HEK293 (cell line): ENCODE results near the gene CHST3.

Experiments
- BCL11A ChIP-seq: fragments of 450-650 bp; formaldehyde crosslinking; IDR thresholded peaks from 2 replicates; pipeline ENCODE4 v1.5.1; 2016; ENCODE audit warnings: low read depth, missing biosample characterization, missing genetic modification characterization
- EGR2 ChIP-seq: fragments of 450-650 bp; formaldehyde crosslinking; IDR thresholded peaks from 2 replicates; pipeline ENCODE4 v1.5.1; 2016; ENCODE audit warnings: low read depth, missing biosample characterization, missing genetic modification characterization
- HOXD13 ChIP-seq: sonication (generic); formaldehyde crosslinking; IDR thresholded peaks from 2 replicates; pipeline ENCODE4 v1.8.0; 2022; ENCODE audit warnings: missing genetic modification reagents, borderline replicate concordance
- IKZF3 ChIP-seq: fragments of 450-650 bp; IDR thresholded peaks from 2 replicates; pipeline ENCODE4 v1.5.0; 2018; ENCODE audit warnings: missing biosample characterization, mild to moderate bottlenecking, missing genetic modification characterization, moderate library complexity
- KLF1 ChIP-seq: fragments of 450-650 bp; formaldehyde crosslinking; IDR thresholded peaks from 2 replicates; pipeline ENCODE4 v1.5.1; 2016; ENCODE audit warnings: missing biosample characterization, missing genetic modification characterization
- KLF10 ChIP-seq: fragments of 450-650 bp; IDR thresholded peaks from 2 replicates; pipeline ENCODE4 v1.5.1; 2018; ENCODE audit warnings: missing biosample characterization, mild to moderate bottlenecking, missing genetic modification characterization
- SP2 ChIP-seq: fragments of 450-650 bp; formaldehyde crosslinking; IDR thresholded peaks from 2 replicates; pipeline ENCODE4 v1.5.1; 2016; ENCODE audit warnings: missing biosample characterization, missing genetic modification characterization
- ZEB2 ChIP-seq: fragments of 450-650 bp; formaldehyde crosslinking; IDR thresholded peaks from 2 replicates; pipeline ENCODE4 v1.5.1; 2016; ENCODE audit warnings: missing biosample characterization, missing genetic modification characterization
- ZIC2 ChIP-seq: fragments of 450-650 bp; formaldehyde crosslinking; IDR thresholded peaks from 2 replicates; pipeline ENCODE4 v1.5.1; 2016; ENCODE audit warnings: missing biosample characterization, missing genetic modification characterization
- ZNF184 ChIP-seq: fragments of 450-650 bp; IDR thresholded peaks from 2 replicates; pipeline ENCODE4 v1.5.1; 2018; ENCODE audit warnings: missing biosample characterization, mild to moderate bottlenecking, missing genetic modification characterization
- ZNF350 ChIP-seq: fragments of 450-650 bp; formaldehyde crosslinking; IDR thresholded peaks from 2 replicates; pipeline ENCODE4 v1.5.0; 2017; ENCODE audit warnings: missing biosample characterization, mild to moderate bottlenecking, missing genetic modification characterization
- ZNF391 ChIP-seq: fragments of 450-650 bp; formaldehyde crosslinking; IDR thresholded peaks from 2 replicates; pipeline ENCODE4 v1.5.1; 2016; ENCODE audit warnings: low read depth, missing biosample characterization, missing genetic modification characterization, borderline replicate concordance
- ZNF426 ChIP-seq: fragments of 450-650 bp; formaldehyde crosslinking; IDR thresholded peaks from 2 replicates; pipeline ENCODE4 v1.5.1; 2017; ENCODE audit warnings: missing biosample characterization, missing genetic modification characterization, mild to moderate bottlenecking, inconsistent platforms, moderate library complexity
- ZNF510 ChIP-seq: fragments of 450-650 bp; formaldehyde crosslinking; IDR thresholded peaks from 2 replicates; pipeline ENCODE4 v1.5.1; 2018; ENCODE audit warnings: mild to moderate bottlenecking, missing genetic modification characterization, missing biosample characterization; ENCODE audit not compliant: insufficient replicate concordance
- ZNF549 ChIP-seq: fragments of 450-650 bp; IDR thresholded peaks from 2 replicates; pipeline ENCODE4 v1.5.1; 2018; ENCODE audit warnings: missing biosample characterization, missing genetic modification characterization, mild to moderate bottlenecking, inconsistent platforms, moderate library complexity
- ZNF623 ChIP-seq: fragments of 450-650 bp; formaldehyde crosslinking; IDR thresholded peaks from 2 replicates; pipeline ENCODE4 v1.5.1; 2016; ENCODE audit warnings: missing biosample characterization, missing genetic modification characterization
- ZNF629 ChIP-seq: fragments of 450-650 bp; formaldehyde crosslinking; IDR thresholded peaks from 2 replicates; pipeline ENCODE4 v1.5.1; 2017; ENCODE audit warnings: missing biosample characterization, missing genetic modification characterization
- ZNF670 ChIP-seq: fragments of 450-650 bp; formaldehyde crosslinking; IDR thresholded peaks from 2 replicates; pipeline ENCODE4 v1.5.1; 2016; ENCODE audit warnings: missing biosample characterization, missing genetic modification characterization, low read depth
- ZNF677 ChIP-seq: fragments of 450-650 bp; IDR thresholded peaks from 2 replicates; pipeline ENCODE4 v1.5.0; 2018; ENCODE audit warnings: missing biosample characterization, mild to moderate bottlenecking, missing genetic modification characterization, moderate library complexity
- ZNF785 ChIP-seq: fragments of 450-650 bp; formaldehyde crosslinking; IDR thresholded peaks from 2 replicates; pipeline ENCODE4 v1.5.1; 2016; ENCODE audit warnings: missing biosample characterization, missing genetic modification characterization
- ZNF791 ChIP-seq: fragments of 450-650 bp; formaldehyde crosslinking; IDR thresholded peaks from 2 replicates; pipeline ENCODE4 v1.5.1; 2016; ENCODE audit warnings: missing biosample characterization, missing genetic modification characterization
- ZSCAN23 ChIP-seq: fragments of 450-650 bp; formaldehyde crosslinking; IDR thresholded peaks from 2 replicates; pipeline ENCODE4 v1.5.1; 2016; ENCODE audit warnings: missing biosample characterization, missing genetic modification characterization
- ZSCAN30 ChIP-seq: fragments of 450-650 bp; IDR thresholded peaks from 2 replicates; pipeline ENCODE4 v1.5.1; 2018; ENCODE audit warnings: missing biosample characterization, mild to moderate bottlenecking, missing genetic modification characterization, moderate library complexity
- TF ChIP-seq, protein P1 (sequence below): fragments of 450-650 bp; formaldehyde crosslinking; conservative IDR thresholded peaks from 2 replicates; pipeline ENCODE4 v1.5.1; 2016; ENCODE audit warnings: low read depth, missing biosample characterization, missing genetic modification characterization
- TF ChIP-seq, protein P2 (sequence below): fragments of 450-650 bp; formaldehyde crosslinking; IDR thresholded peaks from 2 replicates; pipeline ENCODE4 v1.5.1; 2016; ENCODE audit warnings: missing biosample characterization, missing genetic modification characterization
- TF ChIP-seq, protein P3 (sequence below): sonication (generic); formaldehyde crosslinking; IDR thresholded peaks from 2 replicates; pipeline ENCODE4 v1.8.1; 2022; ENCODE audit warnings: mild to moderate bottlenecking, moderate library complexity, missing genetic modification reagents
- TF ChIP-seq, protein P4 (sequence below): fragments of 450-650 bp; formaldehyde crosslinking; IDR thresholded peaks from 2 replicates; pipeline ENCODE4 v1.5.1; 2017; ENCODE audit warnings: missing biosample characterization, missing genetic modification characterization

Gene CHST3

DNA sequence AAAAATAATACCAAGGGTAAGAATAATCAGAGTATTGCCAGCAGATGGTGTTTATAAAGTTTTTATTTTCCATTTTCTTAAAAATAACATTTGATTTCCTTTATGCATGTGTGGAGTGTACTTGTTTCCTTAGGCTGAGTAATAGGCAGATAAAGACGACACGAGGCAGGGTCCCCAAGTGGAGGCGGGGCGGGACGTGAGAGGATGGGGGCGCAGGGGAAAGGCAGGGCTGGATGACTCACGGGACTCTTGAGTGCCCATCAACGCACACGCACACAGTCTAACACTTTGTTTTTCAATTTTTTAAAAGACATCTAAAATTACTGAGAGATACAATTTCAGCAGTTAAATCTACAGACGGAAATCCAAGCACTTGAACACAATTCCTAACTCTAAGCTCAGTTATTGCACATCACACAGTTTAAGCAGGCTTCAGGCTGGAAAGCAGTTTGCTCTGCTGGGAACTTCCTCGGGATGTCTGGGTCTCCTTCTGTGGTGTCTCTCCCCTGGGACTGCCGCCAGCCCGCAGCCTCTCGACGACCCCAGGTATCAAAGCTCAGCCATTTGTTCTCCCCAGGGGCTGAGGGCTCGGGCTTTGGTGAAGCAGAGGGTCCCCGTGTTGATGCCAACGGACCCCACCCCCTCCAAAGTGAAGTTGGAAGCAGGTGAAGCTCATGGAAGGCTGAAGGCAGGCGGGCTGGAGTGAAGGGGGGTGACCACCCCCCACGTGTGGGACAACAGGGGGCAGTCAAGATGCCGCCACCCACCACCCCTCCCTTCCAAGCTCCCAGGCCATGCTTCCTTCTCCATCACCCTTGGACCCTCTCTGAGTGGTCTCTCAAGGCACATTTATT lies 95.0 kb downstream of the CHST3 start (continued):
- TF ChIP-seq ZNF785 (no peak), KLF1 (tag by site-specific recombination) (no peak), ZSCAN30 (tag by site-specific recombination) (no peak), HOXD13 (CRISPR knock-in tag) (no peak), ZNF791 (tag by site-specific recombination) (no peak), ZIC2 (tag by site-specific recombination) (peak; percentile 59), ZNF391 (no peak), EGR2 (tag by site-specific recombination) (peak; percentile 70), ZNF677 (tag by site-specific recombination) (no peak), ZNF510 (tag by site-specific recombination) (no peak), BCL11A (tag by site-specific recombination) (0 out of 2 replicates have a peak, but pooled peaks have one; percentile 19), ZNF350 (tag by site-specific recombination) (no peak), ZSCAN23 (tag by site-specific recombination) (no peak), IKZF3 (tag by site-specific recombination) (0 out of 2 replicates have a peak, but pooled peaks have one; percentile 34), ZNF549 (tag by site-specific recombination) (no peak), SP2 (tag by site-specific recombination) (no peak), KLF10 (tag by site-specific recombination) (no peak), ZEB2 (peak; percentile 76), ZNF184 (tag by site-specific recombination) (no peak), ZNF623 (tag by site-specific recombination) (no peak), ZNF629 (tag by site-specific recombination) (peak; percentile 51; the same call in 1 of the 2 replicates), ZNF670 (tag by site-specific recombination) (no peak), ZNF426 (tag by site-specific recombination) (no peak)
- TF ChIP-seq, protein P1, sequence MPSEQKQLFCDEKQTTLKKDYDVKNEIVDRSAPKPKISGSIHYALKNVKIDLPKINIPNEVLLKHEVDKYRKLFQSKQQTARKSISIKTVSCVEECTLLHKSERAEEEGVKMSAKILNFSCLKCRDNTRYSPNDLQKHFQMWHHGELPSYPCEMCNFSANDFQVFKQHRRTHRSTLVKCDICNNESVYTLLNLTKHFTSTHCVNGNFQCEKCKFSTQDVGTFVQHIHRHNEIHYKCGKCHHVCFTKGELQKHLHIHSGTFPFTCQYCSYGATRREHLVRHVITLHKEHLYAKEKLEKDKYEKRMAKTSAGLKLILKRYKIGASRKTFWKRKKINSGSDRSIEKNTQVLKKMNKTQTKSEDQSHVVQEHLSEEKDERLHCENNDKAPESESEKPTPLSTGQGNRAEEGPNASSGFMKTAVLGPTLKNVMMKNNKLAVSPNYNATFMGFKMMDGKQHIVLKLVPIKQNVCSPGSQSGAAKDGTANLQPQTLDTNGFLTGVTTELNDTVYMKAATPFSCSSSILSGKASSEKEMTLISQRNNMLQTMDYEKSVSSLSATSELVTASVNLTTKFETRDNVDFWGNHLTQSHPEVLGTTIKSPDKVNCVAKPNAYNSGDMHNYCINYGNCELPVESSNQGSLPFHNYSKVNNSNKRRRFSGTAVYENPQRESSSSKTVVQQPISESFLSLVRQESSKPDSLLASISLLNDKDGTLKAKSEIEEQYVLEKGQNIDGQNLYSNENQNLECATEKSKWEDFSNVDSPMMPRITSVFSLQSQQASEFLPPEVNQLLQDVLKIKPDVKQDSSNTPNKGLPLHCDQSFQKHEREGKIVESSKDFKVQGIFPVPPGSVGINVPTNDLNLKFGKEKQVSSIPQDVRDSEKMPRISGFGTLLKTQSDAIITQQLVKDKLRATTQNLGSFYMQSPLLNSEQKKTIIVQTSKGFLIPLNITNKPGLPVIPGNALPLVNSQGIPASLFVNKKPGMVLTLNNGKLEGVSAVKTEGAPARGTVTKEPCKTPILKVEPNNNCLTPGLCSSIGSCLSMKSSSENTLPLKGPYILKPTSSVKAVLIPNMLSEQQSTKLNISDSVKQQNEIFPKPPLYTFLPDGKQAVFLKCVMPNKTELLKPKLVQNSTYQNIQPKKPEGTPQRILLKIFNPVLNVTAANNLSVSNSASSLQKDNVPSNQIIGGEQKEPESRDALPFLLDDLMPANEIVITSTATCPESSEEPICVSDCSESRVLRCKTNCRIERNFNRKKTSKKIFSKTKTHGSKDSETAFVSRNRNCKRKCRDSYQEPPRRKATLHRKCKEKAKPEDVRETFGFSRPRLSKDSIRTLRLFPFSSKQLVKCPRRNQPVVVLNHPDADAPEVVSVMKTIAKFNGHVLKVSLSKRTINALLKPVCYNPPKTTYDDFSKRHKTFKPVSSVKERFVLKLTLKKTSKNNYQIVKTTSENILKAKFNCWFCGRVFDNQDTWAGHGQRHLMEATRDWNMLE (tag by site-specific recombination), result 0 out of 2 replicates have a peak, but pooled peaks have one; percentile 12
- TF ChIP-seq, protein P2, sequence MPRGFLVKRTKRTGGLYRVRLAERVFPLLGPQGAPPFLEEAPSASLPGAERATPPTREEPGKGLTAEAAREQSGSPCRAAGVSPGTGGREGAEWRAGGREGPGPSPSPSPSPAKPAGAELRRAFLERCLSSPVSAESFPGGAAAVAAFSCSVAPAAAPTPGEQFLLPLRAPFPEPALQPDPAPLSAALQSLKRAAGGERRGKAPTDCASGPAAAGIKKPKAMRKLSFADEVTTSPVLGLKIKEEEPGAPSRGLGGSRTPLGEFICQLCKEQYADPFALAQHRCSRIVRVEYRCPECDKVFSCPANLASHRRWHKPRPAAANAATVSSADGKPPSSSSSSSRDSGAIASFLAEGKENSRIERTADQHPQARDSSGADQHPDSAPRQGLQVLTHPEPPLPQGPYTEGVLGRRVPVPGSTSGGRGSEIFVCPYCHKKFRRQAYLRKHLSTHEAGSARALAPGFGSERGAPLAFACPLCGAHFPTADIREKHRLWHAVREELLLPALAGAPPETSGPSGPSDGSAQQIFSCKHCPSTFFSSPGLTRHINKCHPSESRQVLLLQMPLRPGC (tag by site-specific recombination), result peak; percentile 61; the same call in 1 of the 2 replicates
- TF ChIP-seq, protein P3, sequence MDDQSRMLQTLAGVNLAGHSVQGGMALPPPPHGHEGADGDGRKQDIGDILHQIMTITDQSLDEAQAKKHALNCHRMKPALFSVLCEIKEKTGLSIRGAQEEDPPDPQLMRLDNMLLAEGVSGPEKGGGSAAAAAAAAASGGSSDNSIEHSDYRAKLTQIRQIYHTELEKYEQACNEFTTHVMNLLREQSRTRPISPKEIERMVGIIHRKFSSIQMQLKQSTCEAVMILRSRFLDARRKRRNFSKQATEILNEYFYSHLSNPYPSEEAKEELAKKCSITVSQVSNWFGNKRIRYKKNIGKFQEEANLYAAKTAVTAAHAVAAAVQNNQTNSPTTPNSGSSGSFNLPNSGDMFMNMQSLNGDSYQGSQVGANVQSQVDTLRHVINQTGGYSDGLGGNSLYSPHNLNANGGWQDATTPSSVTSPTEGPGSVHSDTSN, result no peak
- TF ChIP-seq, protein P4, sequence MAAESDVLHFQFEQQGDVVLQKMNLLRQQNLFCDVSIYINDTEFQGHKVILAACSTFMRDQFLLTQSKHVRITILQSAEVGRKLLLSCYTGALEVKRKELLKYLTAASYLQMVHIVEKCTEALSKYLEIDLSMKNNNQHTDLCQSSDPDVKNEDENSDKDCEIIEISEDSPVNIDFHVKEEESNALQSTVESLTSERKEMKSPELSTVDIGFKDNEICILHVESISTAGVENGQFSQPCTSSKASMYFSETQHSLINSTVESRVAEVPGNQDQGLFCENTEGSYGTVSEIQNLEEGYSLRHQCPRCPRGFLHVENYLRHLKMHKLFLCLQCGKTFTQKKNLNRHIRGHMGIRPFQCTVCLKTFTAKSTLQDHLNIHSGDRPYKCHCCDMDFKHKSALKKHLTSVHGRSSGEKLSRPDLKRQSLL (tag by site-specific recombination), result no peak
